HG03378 (cell line): ENCODE data around the gene BRF1.

ENCODE experiments used
- ATAC-seq: cut with Tn5 transposase; IDR thresholded peaks from one replicate; pipeline ENCODE4 v1.9.1; 2021; ENCODE audit warnings: mild to moderate bottlenecking, moderate library complexity; ENCODE audit not compliant: unreplicated experiment

BRF1 gene

DNA sequence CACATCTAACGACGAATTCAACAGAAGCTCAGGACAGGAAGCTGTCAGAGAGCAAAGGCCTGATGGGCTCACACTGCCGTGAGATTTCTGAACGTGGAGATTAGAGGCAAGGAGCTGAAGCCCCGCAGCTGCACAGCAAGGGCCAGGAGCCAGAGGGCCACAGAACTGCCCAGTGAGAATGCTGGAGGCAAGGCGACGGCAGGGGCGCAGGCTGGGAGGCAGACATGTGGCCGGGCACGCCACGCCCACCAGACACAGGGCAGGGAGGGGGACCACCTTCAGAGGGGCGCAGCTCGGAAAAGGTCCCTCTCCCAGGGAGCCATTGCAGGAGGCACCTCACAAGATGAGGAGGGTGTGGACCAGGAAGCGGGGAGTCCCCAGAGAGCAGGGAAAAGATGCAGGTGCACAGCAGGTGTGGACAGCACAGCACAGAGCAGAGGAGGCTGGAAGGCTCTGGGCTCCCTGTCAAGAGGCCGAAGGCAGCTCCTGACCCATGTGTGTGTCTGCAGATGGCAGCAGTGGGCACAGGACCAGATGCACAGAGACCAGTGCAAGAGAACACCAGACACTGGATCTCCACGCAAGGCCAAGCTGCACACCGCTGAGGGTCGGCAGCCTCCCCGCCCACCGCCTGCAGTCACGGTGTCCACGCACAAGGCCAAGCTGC is 29.4 kb downstream of the BRF1 start:
- no peak for ATAC-seq

DNA sequence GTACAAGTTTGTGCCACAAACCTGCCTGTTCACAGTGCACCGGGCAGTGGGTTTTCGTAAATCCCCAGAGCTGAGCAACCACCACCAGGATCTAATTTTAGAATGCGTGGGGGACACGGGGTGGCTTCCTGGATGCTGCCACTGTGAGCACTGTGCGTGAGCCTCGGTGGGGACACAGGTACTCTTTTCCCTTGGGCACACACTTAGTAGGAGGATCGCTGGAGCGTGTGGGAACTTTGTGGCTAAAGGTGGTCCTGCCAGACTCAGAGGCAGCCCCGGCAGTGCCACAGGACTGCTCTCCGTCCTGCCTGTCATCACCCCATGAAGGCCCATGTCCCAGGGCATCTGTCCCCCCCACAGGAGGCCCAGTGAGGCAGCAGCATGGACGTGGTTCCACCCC is 31.4 kb downstream of the BRF1 start:
- ATAC-seq, result no peak

DNA sequence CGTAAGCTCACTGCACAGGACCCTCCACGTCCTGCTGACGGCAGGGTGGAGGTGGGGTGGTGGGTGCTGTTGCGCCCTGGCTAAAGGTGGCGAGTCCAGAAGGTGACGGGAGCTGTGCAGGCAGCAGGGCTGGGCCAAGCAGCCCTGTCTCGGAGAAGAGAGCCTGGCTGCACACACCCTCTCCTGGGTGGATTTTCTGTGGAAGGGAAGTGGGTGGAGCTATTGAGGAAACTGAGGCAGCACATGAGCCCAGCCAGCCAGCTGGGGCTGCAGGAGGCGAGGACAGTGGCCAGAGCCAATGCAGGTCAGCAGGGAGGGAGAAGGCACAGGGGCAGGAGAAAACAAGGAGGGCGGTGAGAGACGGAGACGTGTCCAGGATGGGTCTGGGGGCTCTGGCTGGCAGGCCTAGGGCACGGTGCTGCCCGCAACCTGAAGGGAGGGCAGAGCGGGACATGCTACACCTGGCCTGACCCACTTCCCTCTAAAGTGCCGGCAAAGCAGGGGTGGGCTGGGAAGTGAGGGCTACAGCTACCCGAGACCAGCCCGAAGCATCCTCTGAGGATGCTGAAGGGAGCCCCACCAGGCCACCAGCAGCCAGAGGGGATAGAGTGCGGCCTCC is 32.0 kb downstream of the BRF1 start:
- no peak for ATAC-seq

DNA sequence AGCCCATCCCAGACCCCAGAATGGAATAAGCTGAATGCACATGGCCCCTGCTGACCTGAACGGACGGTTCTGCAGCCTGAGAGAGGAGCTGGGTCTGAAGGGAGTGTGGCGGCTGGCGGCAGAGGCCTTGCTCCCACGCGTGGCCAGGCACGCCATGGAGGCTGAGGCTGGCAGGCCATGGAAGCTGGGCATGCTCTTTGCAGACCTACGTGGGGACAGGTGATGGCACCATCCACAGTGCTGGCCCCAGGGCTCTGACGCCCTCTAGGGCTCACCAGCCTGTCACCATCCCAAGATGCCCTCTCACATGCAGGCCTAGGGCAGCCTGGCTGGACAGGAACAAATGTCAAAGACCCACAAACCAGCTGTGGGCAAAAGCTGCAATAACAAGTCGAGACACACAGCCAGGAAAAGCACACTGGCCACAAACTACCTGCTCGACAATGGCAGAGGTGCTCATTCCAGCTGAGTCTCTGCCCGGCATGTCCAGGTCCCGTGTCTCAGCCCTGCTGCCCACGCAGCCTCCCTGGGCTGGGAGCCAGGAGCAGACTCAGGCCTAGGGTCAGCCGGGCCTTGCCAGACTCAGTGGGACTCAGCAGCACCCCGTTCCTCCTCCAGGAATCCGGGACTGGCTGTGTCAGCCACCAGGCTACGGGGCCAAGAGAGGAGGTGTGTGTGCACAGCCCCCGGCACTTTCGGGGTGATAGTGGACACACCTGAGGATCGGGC is 32.8 kb downstream of the BRF1 start:
- ATAC-seq, result no peak

DNA sequence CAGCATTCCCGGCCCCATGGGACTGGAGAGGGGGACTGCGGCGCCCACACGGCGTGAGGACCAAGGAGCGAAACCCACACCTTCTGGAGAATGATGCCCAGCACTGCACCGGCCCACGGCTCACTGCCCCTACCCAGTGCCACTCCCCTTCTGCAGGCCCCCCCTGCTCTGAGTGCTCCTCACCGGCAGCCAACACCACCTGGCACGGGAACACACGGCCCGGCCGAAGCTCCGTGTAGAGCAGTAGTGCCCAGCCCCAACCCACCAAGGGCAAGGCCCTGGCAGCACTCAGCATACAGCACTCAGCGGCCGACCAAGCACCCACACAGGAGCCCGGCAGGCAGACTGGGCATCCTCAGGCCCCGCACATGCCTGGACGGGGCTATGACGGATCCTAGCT is 39.0 kb downstream of the BRF1 start:
- ATAC-seq, result no peak

DNA sequence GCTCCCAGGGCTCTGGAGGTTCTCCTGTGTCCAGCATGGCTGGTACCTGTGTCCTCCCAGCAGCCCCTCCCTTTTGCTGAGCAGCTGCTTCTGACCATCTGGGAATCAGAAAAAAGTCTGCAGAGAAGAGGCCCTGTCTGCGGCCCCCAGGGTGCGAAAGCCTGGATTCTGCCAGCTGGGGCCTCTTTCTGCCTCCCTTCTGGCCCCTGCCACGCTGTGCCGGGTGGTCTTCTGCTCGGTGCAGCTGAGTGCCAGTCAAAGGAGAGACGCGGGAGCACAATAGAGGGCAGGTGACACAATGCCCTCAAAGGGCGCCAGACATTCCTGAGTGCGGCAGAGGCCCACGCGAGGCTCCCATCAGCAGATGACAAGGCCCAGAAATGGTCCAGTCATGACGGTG is 39.8 kb downstream of the BRF1 start:
- ATAC-seq, result no peak

DNA sequence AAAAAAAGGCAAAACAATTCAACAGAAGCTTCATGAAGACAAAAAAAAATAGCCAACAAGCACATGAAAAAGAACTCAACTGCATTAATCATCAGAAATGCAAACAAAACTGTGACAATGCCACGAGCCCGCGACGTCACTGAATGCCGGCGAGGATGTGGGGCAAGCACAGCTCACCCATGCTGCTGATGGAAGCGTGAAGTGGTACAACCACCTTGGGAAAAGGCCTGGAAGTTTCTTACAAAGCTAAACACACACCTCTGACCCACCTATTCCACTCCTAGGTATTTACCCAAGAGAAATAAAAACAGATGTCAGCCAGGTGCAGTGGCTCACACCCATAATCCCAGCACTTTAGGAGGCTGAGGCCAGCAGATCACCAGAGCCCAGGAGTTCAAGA is 42.0 kb downstream of the BRF1 start:
- ATAC-seq, result no peak

DNA sequence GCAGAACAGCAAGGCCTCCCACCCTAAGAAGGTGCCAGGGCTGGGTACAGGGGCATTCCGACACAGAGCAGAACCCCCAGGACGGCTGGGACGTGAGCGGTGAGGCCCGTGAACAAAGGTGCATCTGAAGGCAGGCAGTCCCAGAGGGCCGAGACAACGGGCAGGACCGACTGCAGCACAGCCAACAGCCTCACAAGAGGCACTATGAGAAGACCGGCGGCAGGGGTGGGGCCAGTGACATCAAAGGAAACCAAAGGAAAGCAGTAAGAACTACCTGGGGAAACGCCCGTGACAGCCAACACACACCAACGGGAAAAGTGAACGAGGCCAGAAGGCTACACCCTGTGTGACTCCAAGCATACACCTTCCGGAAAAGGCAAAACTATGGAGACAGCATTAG is 43.3 kb downstream of the BRF1 start:
- no peak for ATAC-seq

DNA sequence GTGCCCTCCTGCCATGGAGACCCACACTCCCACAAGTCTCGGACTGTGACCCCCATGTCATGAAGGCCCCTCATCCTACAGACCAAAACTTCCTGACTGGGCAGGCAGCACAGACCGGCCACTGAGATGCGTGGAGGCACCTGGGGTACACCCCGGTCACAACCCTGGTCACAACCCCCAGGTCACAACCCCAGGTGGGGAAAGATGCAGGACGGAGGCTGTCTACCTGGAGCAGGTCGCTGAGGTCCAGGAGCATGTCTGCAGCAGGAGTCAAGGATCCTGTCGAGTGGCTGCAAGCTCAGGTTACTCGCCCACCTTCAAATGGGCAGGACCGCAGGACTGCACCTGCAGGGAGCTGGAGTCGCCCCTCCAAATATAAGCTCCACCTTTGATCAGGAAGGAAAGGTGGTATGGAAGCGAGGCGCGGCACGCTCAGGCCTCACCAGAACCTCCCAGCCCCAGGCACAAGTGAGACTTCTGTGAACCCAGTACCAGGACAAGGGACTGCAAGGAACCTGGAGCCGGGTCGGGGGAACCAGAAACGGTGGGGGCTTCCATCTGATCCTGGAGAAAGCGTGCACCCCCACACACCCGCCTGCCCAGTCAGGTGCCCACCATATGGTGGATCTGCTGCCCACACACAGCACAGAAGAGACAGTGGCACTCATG is 44.4 kb downstream of the BRF1 start:
- ATAC-seq, result no peak

DNA sequence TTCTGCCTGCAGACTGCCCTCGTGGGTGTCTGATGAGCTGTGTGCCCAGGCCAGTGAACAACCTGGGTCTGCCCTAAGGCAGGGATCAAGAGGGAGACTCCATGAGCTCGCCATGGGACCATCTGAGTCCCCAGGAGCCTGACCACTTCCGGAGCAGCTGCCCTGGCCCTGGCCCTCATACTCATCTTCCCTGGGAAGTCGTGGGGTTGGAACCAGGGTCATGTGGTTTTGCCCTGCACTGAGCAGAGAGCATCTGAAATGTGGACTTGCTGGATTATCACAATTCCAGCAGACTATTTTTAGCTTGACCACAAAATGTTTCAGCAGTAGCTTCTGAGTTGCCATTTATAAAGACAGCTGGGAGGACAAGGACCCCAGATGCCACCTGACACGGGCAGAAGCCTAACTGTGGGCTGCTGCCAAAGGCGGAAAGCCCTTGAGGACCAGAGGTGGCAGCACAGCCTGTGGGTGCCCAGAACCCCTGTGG is 45.7 kb downstream of the BRF1 start:
- no peak for ATAC-seq

DNA sequence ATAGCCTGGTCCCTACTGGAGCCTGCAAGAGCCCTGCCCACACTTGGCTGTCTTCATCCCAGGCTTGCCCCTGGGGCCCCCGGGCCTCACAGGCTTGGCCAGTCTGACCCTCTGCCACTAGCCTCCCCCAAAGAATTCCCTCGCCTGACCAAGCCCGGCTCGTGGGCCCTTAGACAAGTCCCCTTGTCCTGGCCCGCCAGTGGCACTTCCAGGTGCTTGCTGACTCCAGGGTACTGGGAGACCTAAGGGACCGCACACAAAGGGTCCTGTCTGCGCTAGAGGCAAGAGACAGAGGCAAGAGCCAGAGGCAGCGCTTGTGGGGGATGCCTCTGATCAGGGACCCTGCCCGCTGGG is 47.5 kb downstream of the BRF1 start:
- no peak for ATAC-seq

DNA sequence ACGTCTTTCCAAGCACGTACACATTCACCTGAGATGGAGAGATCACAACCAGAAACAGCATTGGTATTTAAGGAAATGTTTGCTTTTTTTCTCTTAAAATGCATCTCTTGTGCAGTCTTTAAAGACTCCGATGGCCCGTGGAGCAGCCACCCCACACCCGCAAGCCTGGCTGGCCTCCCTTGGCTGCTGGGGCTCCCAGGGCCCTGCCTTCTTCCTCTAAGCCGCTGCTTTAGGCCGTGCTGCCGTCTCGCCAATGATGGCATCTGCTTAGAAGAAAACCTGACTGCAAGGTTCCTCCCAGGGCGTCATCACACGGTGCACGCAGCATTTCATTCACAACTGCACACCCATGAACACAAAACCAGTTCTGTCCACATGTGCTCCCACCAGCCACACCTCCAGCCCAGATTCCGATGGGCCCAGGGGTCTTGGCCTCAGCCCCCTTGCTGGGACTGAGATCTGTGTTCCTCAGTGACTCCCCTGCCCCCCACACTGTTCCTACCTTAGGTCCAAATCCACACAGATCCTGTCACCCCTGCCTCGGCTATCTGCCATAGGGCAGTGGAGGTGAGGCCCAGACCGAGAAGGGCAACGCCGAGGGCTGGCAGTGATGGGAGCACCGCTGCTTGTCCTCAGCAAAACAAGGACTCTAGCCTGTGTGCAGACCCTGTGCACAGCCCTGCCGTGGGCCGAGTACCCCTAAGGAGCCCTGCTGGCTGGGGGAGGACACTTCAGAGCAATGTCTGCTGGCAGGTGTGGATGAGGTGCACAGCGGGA is 48.1 kb downstream of the BRF1 start:
- no peak for ATAC-seq

DNA sequence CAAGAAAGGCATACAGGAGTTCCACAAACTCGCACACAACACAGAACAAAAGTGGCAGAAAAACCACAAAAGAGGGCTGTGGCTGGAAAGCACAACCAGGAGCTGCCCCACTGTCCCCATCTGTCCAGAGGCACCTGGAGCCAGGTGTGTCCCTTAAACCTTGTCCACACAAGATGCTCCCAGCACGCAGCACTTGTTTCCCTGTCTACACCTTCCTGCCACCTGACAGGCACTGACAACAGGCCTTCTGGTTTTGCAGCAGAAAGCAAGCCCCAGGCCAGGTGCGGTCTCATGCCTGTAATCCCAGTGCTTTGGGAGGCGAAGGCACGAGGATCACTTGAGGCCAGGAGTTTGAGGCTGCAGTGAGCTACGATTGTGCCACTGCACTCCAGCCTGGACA is 48.9 kb downstream of the BRF1 start:
- no peak for ATAC-seq

DNA sequence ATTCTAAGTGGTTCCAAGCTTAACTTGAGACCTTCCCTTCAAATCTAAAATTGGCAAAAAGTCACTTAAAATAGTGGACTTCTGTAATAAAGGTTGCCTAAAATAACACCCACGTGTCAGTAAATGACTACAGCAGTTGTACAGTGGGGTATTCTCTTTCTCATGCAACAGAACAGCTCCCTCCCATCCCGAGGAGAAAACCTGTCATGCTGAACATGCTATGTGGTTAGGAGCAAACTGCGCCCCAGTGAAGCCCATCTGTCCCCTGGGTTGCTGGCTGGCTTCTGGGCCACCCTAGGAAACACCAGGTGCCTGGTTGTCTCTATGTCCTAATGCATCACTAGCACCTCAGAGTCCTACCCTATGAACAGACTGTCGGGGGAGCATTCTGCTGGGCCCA is 49.8 kb downstream of the BRF1 start:
- ATAC-seq, result no peak

DNA sequence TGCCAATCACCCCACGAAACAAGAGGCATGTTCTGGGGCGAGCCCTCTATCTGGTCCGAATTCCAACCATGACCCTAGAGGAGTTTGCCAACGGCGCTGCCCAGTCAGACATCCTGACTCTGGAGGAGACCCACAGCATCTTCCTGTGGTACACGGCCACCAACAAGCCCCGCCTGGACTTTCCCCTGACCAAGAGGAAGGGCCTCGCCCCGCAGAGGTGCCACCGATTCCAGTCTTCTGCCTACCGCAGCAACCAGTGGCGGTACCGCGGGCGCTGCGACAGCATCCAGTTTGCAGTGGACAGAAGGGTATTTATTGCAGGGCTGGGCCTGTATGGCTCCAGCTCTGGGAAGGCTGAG is 50.8 kb downstream of the BRF1 start:
- ATAC-seq, result no peak

DNA sequence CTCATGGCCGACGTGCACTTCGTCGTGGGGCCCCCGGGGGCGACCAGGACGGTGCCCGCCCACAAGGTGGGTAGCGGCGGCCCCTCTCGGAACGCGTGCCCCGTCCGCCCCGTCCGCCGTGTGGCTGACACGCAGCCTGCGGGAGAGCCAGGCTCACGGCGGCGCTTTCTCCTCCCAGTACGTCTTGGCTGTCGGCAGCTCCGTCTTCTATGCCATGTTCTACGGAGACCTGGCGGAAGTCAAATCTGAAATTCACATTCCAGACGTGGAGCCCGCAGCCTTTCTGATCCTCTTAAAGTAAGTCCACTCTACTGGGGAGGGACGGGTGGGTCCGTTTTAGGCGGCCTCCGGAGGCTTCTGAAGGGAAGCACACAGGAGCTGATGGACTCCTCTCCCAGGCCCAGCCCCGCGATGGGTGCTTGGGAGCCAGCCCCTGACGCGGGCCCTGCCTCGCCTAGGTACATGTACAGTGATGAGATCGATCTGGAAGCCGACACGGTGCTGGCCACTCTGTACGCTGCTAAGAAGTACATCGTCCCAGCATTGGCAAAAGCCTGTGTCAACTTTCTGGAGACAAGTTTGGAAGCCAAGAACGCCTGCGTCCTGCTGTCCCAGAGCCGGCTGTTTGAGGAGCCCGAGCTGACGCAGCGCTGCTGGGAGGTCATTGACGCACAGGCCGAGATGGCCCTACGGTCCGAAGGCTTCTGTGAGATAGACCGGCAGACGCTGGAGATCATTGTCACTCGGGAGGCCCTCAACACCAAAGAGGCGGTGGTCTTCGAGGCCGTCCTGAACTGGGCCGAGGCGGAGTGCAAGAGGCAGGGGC is 51.4 kb downstream of the BRF1 start:
- ATAC-seq, result no peak

DNA sequence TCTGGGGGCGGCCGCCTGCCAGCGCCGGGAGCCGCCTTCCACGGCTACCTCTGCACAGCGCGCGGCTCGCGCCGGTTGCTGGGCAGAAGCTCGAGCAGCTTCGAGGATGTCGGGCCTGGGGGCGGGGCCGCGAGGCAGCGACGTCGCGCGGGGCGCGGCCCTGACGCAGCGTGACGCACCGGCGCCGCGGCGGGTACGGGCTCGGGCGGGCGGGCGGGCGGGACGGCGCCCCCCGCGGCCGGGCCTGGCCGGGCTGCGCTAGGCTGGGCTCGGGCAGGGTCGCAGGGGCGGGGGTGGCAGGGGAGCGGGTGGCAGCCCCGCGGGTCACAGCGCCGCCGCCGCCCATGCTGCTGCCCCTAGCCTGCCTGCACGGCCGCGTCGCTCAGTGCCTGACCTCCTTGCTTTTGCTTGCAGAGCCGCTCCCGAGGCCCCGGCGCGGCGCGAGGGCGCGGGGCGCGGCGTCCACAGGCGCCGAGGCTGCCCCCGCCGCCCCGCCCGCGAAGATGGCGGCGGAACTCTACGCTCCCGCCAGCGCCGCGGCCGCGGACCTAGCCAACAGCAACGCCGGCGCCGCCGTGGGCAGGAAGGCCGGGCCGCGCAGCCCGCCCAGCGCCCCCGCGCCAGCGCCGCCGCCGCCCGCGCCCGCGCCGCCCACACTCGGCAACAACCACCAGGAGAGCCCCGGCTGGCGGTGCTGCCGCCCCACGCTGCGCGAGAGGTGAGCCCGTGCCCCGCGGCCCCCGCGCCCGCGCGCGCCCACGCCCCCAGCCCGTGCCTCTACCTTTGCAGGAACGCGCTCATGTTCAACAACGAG is 52.2 kb downstream of the BRF1 start, which contains the start of gene BTBD6:
Gene BTBD6 (plus strand): TSS at position 166 of the 814 bp plus-strand sequence. CDS start 179 bp downstream, at position 345.
- peak; percentile 52 for ATAC-seq

DNA sequence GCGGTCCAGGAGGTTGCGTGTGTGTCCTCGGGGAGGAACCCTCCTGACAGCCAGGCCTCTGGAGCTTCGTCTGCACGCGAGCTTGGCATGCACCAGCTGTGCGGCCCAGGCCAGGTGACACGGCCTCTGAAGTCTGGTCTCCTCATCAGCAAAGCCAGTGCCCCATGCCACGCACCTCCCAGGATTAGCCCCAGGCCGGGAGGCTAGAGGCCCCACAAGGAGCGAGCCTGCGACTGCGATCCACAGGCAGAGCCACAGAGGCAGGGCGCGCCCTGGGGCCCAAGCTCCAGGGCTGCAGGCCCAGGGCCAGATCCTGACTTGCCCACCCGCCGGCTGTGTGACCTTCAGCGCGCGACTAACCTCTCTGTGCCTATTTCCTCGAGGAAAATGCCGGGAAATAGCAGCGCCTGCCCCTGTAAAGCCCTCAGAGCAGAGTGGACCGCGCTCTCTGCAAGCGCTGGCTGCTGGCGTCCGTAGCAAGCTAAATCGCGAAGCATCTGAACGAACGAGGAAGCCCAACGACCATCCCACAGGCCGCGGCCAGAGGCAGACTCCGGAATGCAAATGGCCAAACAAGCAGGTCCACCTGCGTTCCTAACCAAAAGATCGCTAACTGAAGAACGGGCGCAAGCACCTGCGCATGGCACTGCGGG is 53.0 kb downstream of the BRF1 start:
- peak; percentile 24 for ATAC-seq

DNA sequence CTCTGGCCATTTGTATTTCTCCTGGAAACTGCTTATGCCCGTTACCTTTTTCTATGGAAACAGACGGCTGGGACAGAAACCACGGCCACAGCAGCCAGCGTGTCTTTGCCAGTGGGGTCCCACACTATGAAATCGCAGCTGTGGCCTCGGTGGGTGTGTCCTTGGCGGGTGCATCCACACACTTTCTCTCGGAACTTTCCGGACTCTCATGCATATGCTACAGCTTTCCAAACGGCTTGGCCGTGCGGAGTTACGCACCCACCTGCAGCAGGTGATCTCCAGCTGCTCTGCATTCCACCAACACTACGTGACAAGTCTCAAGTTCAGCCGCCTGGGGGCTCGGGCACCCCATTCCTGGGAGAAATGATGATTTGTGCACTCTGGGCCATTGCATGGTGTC is 53.8 kb downstream of the BRF1 start:
- ATAC-seq, result no peak
